Smooth muscle cell (in vitro differentiated cells): ENCODE results near the gene DNM3. TPM values are rescaled to one million over a fixed set of nuclear protein-coding genes. Genes with fewer than 3 reads are reported as not detected.

ENCODE experiments used
- DNase-seq: peaks from one replicate; lab custom pipeline; 2025; ENCODE audit not compliant: unreplicated experiment; lab: John Stamatoyannopoulos, UW
- H2AFZ ChIP-seq: fragments of 200-600 bp; sonication (generic); 2 replicates; pipeline ENCODE4 v1.6.0; 2016; ENCODE audit warnings: antibody characterized with exemption, low read depth, mild to moderate bottlenecking
- H3F3A ChIP-seq: fragments of 200-600 bp; sonication (generic); 2 replicates; pipeline ENCODE4 v1.6.0; 2017; ENCODE audit warnings: antibody characterized with exemption, low read depth
- H3K27ac ChIP-seq: fragments of 200-600 bp; sonication (generic); 2 replicates; pipeline ENCODE4 v1.5.1; 2016; ENCODE audit warnings: low read depth, mild to moderate bottlenecking
- H3K27me3 ChIP-seq: fragments of 200-600 bp; sonication (generic); 2 replicates; pipeline ENCODE4 v1.6.1; 2016; ENCODE audit warnings: low read depth, mild to moderate bottlenecking
- H3K36me3 ChIP-seq: fragments of 200-600 bp; sonication (generic); 2 replicates; pipeline ENCODE4 v1.5.1; 2016; ENCODE audit warnings: low read depth
- H3K4me1 ChIP-seq: fragments of 200-600 bp; sonication (generic); 2 replicates; pipeline ENCODE4 v1.5.1; 2016; ENCODE audit warnings: low read depth
- H3K4me2 ChIP-seq: fragments of 200-600 bp; sonication (generic); 2 replicates; pipeline ENCODE4 v1.6.0; 2016; ENCODE audit warnings: mild to moderate bottlenecking
- H3K4me3 ChIP-seq: fragments of 200-600 bp; sonication (generic); 2 replicates; pipeline ENCODE4 v1.5.1; 2016; ENCODE audit warnings: mild to moderate bottlenecking
- H3K79me2 ChIP-seq: fragments of 200-600 bp; sonication (generic); 2 replicates; pipeline ENCODE4 v1.6.0; 2016; ENCODE audit warnings: low read depth, mild to moderate bottlenecking
- H3K9ac ChIP-seq: fragments of 200-600 bp; sonication (generic); 2 replicates; pipeline ENCODE4 v1.6.0; 2016; ENCODE audit warnings: low read depth
- H3K9me3 ChIP-seq: fragments of 200-600 bp; sonication (generic); replicated peaks from 2 replicates; pipeline ENCODE4 v1.5.1; 2016; ENCODE audit warnings: low read depth
- H4K20me1 ChIP-seq: fragments of 200-600 bp; sonication (generic); 2 replicates; pipeline ENCODE4 v1.6.0; 2016; ENCODE audit warnings: low read depth
- CTCF ChIP-seq: fragments of 200-600 bp; sonication (generic); IDR thresholded peaks from 2 replicates; pipeline ENCODE4 v1.5.1; 2017; ENCODE audit warnings: borderline replicate concordance, mild to moderate bottlenecking, antibody characterized with exemption; ENCODE audit not compliant: insufficient read depth, poor library complexity, severe bottlenecking
- WGBS: methylation state at CpG from one replicate; pipeline ENCODE4 v1.1.7; 2016; ENCODE audit warnings: low lambda C conversion rate; 5-methylcytosine and 5-hydroxymethylcytosine counted together
- polyA plus RNA-seq: library from polyadenylated mRNA; unstranded; fragments of >200 nt; fragmentation: Nextera tagmentation; extraction: Ambion mirVana; gene quantifications from 2 replicates; pipeline ENCODE4 v1.2.1, GENCODE V29; 2016
- total RNA-seq: library from RNA; depleted of rRNA; stranded (reverse); fragments of >200 nt; gene quantifications from 2 replicates; pipeline ENCODE4 v1.2.3, GENCODE V29; 2014

The DNM3 gene
- total and polyA plus RNA-seq, 2 experiments from 2014 or later, result 1.7 to 3.0 TPM

GRCh38 chr1:172277275-172277674 is 436.0 kb downstream of the DNM3 start:
- Histone ChIP-seq H3K27ac (peak overlapping the region; percentile 95), H3K9me3 (no peaks in the 10 kb centered on the region), H4K20me1 (no peaks in the 10 kb centered on the region), H3K27me3 (no peaks in the 10 kb centered on the region), H3K4me3 (no peak overlapping the region), H3F3A (peaks cover 20% of the 10 kb centered on the region), H3K4me2 (peak overlapping the region; percentile 77), H3K9ac (no peak overlapping the region), H3K36me3 (no peaks in the 10 kb centered on the region), H2AFZ (peak overlapping the region; percentile 20), H3K79me2 (no peaks in the 10 kb centered on the region), H3K4me1 (peaks cover 36% of the 10 kb centered on the region)
- 27% methylated on average over 1 of the region's 1 CpG for WGBS
- no peak for DNase-seq
- no peak for TF ChIP-seq CTCF

GRCh38 chr1:172277989-172278388 is 436.7 kb downstream of the DNM3 start:
- peaks cover 36% of the 10 kb centered on the region for H3K4me1 ChIP-seq
- no peaks in the 10 kb centered on the region for H3K9me3 ChIP-seq
- peaks cover 20% of the 10 kb centered on the region for H3F3A ChIP-seq
- H3K9ac ChIP-seq, result no peak overlapping the region
- DNase-seq, result no peak
- no peak overlapping the region for H2AFZ ChIP-seq
- H3K79me2 ChIP-seq, result no peaks in the 10 kb centered on the region
- TF ChIP-seq CTCF, result no peak
- H4K20me1 ChIP-seq, result no peaks in the 10 kb centered on the region
- no peak overlapping the region for H3K4me3 ChIP-seq
- H3K27me3 ChIP-seq, result no peaks in the 10 kb centered on the region
- H3K27ac ChIP-seq, result peak overlapping the region; percentile 95
- H3K36me3 ChIP-seq, result no peaks in the 10 kb centered on the region
- 97% methylated on average over 1 of the region's 1 CpG for WGBS
- peak overlapping the region; percentile 77 for H3K4me2 ChIP-seq

GRCh38 chr1:172278478-172278877 is 437.2 kb downstream of the DNM3 start:
- peaks cover 32% of the 10 kb centered on the region for H3K4me1 ChIP-seq
- TF ChIP-seq CTCF, result no peak
- no peaks in the 10 kb centered on the region for H4K20me1 ChIP-seq
- WGBS, result 24% methylated on average over 1 of the region's 1 CpG
- no peaks in the 10 kb centered on the region for H3K9me3 ChIP-seq
- H3K4me3 ChIP-seq, result no peak overlapping the region
- no peak for DNase-seq
- H3K27ac ChIP-seq, result peak overlapping the region; percentile 95
- peak overlapping the region; percentile 8 for H2AFZ ChIP-seq
- H3K36me3 ChIP-seq, result no peaks in the 10 kb centered on the region
- peak overlapping the region; percentile 77 for H3K4me2 ChIP-seq
- H3F3A ChIP-seq, result peaks cover 20% of the 10 kb centered on the region
- H3K27me3 ChIP-seq, result no peaks in the 10 kb centered on the region
- H3K79me2 ChIP-seq, result no peaks in the 10 kb centered on the region
- peak overlapping the region; percentile 39 for H3K9ac ChIP-seq

- Histone ChIP-seq H3K27ac (peak overlapping the region; percentile 95), H3K27me3 (no peaks in the 10 kb centered on the region), H3K9ac (peak overlapping the region; percentile 60), H3K4me1 (peaks cover 31% of the 10 kb centered on the region), H2AFZ (no peak overlapping the region), H3F3A (peaks cover 20% of the 10 kb centered on the region), H3K4me3 (no peak overlapping the region), H4K20me1 (no peaks in the 10 kb centered on the region), H3K9me3 (no peaks in the 10 kb centered on the region), H3K36me3 (no peaks in the 10 kb centered on the region), H3K4me2 (peak overlapping the region; percentile 77), H3K79me2 (no peaks in the 10 kb centered on the region)
- 45% methylated on average over 4 of the region's 4 CpGs for WGBS
- no peak for DNase-seq
- TF ChIP-seq CTCF, result no peak
Measured at GRCh38 chr1:172279939-172280636, 438.8 kb downstream of the DNM3 start.
